ENCODE data around the gene KCTD4.

The KCTD4 gene

DNA sequence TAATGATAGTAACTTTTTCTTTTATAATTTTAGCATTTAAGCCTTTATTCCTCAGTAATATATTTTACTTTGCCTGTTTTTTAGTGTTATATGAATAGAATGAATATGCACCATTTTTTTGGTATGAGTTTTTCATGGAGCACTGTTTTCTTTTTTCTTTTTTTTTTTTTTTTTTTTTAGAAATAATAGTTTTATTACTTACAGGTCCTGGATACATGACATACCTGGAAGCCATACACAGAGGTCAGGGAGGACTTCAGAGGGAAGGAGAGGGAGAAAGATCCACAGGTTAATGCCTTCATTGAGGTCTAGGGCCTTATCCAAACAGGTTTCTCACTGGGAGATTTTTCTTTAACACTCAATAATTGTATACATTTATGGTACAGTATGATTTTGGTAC is 26.4 kb downstream of the KCTD4 start:
- H3K9ac ChIP-seq (ENCODE audit: low read length) = no peak overlapping the region
- TF ChIP-seq, protein P1, sequence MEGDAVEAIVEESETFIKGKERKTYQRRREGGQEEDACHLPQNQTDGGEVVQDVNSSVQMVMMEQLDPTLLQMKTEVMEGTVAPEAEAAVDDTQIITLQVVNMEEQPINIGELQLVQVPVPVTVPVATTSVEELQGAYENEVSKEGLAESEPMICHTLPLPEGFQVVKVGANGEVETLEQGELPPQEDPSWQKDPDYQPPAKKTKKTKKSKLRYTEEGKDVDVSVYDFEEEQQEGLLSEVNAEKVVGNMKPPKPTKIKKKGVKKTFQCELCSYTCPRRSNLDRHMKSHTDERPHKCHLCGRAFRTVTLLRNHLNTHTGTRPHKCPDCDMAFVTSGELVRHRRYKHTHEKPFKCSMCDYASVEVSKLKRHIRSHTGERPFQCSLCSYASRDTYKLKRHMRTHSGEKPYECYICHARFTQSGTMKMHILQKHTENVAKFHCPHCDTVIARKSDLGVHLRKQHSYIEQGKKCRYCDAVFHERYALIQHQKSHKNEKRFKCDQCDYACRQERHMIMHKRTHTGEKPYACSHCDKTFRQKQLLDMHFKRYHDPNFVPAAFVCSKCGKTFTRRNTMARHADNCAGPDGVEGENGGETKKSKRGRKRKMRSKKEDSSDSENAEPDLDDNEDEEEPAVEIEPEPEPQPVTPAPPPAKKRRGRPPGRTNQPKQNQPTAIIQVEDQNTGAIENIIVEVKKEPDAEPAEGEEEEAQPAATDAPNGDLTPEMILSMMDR (IDR thresholded peaks at IDR 0.05; ENCODE audit: low read depth, low read length) = no peak
- TF ChIP-seq EZH2phosphoT487 (IDR thresholded peaks at IDR 0.05; ENCODE audit: low read depth) = no peak
- H4K20me1 ChIP-seq (ENCODE audit: insufficient read depth, low read length) = 0 out of 2 replicates have a peak, but pooled peaks cover 5% of the 10 kb centered on the region
- peaks cover 11% of the 10 kb centered on the region for H3K79me2 ChIP-seq (ENCODE audit: low read length)
- H3K4me1 ChIP-seq (ENCODE audit: low read length) = no peaks in the 10 kb centered on the region
- no peak overlapping the region for H2AFZ ChIP-seq (ENCODE audit: low read depth, low read length)
- no peaks in the 10 kb centered on the region for H3K27me3 ChIP-seq (ENCODE audit: low read depth, low read length)
- H3K4me2 ChIP-seq (ENCODE audit: low read length) = no peak overlapping the region
- no peak overlapping the region for H3K4me3 ChIP-seq (ENCODE audit: low read length)
- no peaks in the 10 kb centered on the region for H3K9me3 ChIP-seq (ENCODE audit: insufficient read depth, low read length)
- H3K36me3 ChIP-seq (replicated peaks; ENCODE audit: low read depth, low read length) = peaks cover 9% of the 10 kb centered on the region
- no peak overlapping the region for H3K27ac ChIP-seq (ENCODE audit: low read length)

- Histone ChIP-seq H3K27me3 (ENCODE audit: low read depth, low read length) (no peaks in the 10 kb centered on the region), H2AFZ (ENCODE audit: low read depth, low read length) (no peak overlapping the region), H4K20me1 (ENCODE audit: insufficient read depth, low read length) (no peaks in the 10 kb centered on the region), H3K4me3 (ENCODE audit: low read length) (no peak overlapping the region), H3K4me1 (ENCODE audit: low read length) (no peaks in the 10 kb centered on the region), H3K4me2 (ENCODE audit: low read length) (no peak overlapping the region), H3K79me2 (ENCODE audit: low read length) (no peaks in the 10 kb centered on the region), H3K36me3 (replicated peaks; ENCODE audit: low read depth, low read length) (peaks cover 3% of the 10 kb centered on the region), H3K27ac (ENCODE audit: low read length) (no peak overlapping the region), H3K9ac (ENCODE audit: low read length) (no peak overlapping the region), H3K9me3 (ENCODE audit: insufficient read depth, low read length) (no peaks in the 10 kb centered on the region)
- TF ChIP-seq, protein P1 (IDR thresholded peaks at IDR 0.05; ENCODE audit: low read depth, low read length) = no peak
- TF ChIP-seq EZH2phosphoT487 (IDR thresholded peaks at IDR 0.05; ENCODE audit: low read depth) = no peak
These were observed 32.3 kb downstream of the KCTD4 start for GRCh38 chr13:45168555-45168930.

GRCh38 chr13:45167611-45168554 is 33.0 kb downstream of the KCTD4 start:
- TF ChIP-seq, protein P1 (IDR thresholded peaks at IDR 0.05; ENCODE audit: low read depth, low read length) = no peak
- TF ChIP-seq EZH2phosphoT487 (IDR thresholded peaks at IDR 0.05; ENCODE audit: low read depth) = no peak
- Histone ChIP-seq H3K9ac (ENCODE audit: low read length) (no peak overlapping the region), H3K36me3 (replicated peaks; ENCODE audit: low read depth, low read length) (peaks cover 3% of the 10 kb centered on the region), H2AFZ (ENCODE audit: low read depth, low read length) (no peak overlapping the region), H3K4me2 (ENCODE audit: low read length) (no peak overlapping the region), H3K4me3 (ENCODE audit: low read length) (no peak overlapping the region), H3K4me1 (ENCODE audit: low read length) (no peaks in the 10 kb centered on the region), H3K27ac (ENCODE audit: low read length) (no peak overlapping the region), H3K79me2 (ENCODE audit: low read length) (no peaks in the 10 kb centered on the region), H3K9me3 (ENCODE audit: insufficient read depth, low read length) (no peaks in the 10 kb centered on the region), H3K27me3 (ENCODE audit: low read depth, low read length) (no peaks in the 10 kb centered on the region), H4K20me1 (ENCODE audit: insufficient read depth, low read length) (no peaks in the 10 kb centered on the region)

DNA sequence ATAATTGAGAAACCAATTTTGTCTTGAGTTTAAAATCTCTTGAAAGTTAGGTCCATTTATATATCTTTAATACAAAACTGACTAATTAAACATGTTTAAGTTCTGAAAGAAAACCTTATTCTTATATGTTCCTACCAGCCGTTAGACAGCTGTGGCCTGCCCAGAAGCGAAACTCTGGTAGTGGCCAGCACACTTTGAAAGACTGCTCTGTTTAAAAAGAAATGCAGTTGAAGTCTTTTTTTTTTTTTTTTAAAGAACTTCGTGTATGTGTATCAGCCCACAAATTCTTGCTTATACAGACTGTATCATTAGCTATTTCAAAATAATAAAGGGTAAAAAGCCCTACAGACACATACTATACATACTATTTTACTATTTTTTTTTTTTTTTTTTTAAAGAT is 34.0 kb downstream of the KCTD4 start:
- Histone ChIP-seq H3K4me1 (ENCODE audit: low read length) (no peaks in the 10 kb centered on the region), H3K36me3 (replicated peaks; ENCODE audit: low read depth, low read length) (peaks cover 3% of the 10 kb centered on the region), H4K20me1 (ENCODE audit: insufficient read depth, low read length) (no peaks in the 10 kb centered on the region), H3K9me3 (ENCODE audit: insufficient read depth, low read length) (no peaks in the 10 kb centered on the region), H2AFZ (ENCODE audit: low read depth, low read length) (no peak overlapping the region), H3K4me2 (ENCODE audit: low read length) (no peak overlapping the region), H3K4me3 (ENCODE audit: low read length) (no peak overlapping the region), H3K27me3 (ENCODE audit: low read depth, low read length) (no peaks in the 10 kb centered on the region), H3K27ac (ENCODE audit: low read length) (no peak overlapping the region), H3K9ac (ENCODE audit: low read length) (no peak overlapping the region), H3K79me2 (ENCODE audit: low read length) (no peaks in the 10 kb centered on the region)
- TF ChIP-seq EZH2phosphoT487 (IDR thresholded peaks at IDR 0.05; ENCODE audit: low read depth) = no peak
- TF ChIP-seq, protein P1 (IDR thresholded peaks at IDR 0.05; ENCODE audit: low read depth, low read length) = no peak

Data from OCI-LY3 (cell line).